Fibroblast of lung (primary cell): ENCODE measurements around the gene ADH4. TPM values are rescaled to one million over a fixed set of nuclear protein-coding genes. Genes with fewer than 3 reads are reported as not detected.

Source experiments
- DNase-seq, 2 donors: peaks; one replicate each; pipeline versions ENCODE4 v3.0.0 to v3.0.0-alpha.2; 2010; ENCODE audit warnings: low read depth in 2 of 2
- H2AFZ ChIP-seq: 2 replicates; pipeline ENCODE4 v1.5.1; 2012; ENCODE audit warnings: low read length, control low read depth, inconsistent platforms
- H3K27ac ChIP-seq: 2 replicates; pipeline ENCODE4 v1.5.1; 2011; ENCODE audit warnings: low read length, control low read depth; ENCODE audit not compliant: insufficient read depth
- H3K27me3 ChIP-seq: 2 replicates; pipeline ENCODE4 v1.5.1; 2011; ENCODE audit warnings: mild to moderate bottlenecking, low read length; ENCODE audit not compliant: control insufficient read depth, insufficient read depth
- H3K36me3 ChIP-seq: 2 replicates; pipeline ENCODE4 v1.5.1; 2011; ENCODE audit warnings: low read length; ENCODE audit not compliant: control insufficient read depth, insufficient read depth
- H3K4me1 ChIP-seq: 2 replicates; pipeline ENCODE4 v1.5.1; 2011; ENCODE audit warnings: low read length; ENCODE audit not compliant: control insufficient read depth, insufficient read depth; ENCODE audit errors: extremely low read depth
- H3K4me2 ChIP-seq: 2 replicates; pipeline ENCODE4 v1.5.1; 2011; ENCODE audit warnings: low read length, control low read depth; ENCODE audit not compliant: insufficient read depth; ENCODE audit errors: extremely low read depth
- H3K4me3 ChIP-seq, 4 experiments: fragments of 200-600 bp in 1 of 4; sonication (generic) in 1 of 4; replicated peaks in 1 of 4; 2 replicates each; pipeline ENCODE4 v1.5.1; 2011 to 2016; ENCODE audit warnings: low read length in 4 of 4, low read depth in 3 of 4, mild to moderate bottlenecking in 3 of 4, control low read depth in 2 of 4, inconsistent platforms in 1 of 4, mixed read lengths in 1 of 4; ENCODE audit not compliant: insufficient read depth in 1 of 4; ENCODE audit errors: control extremely low read depth in 1 of 4
- H3K79me2 ChIP-seq: 2 replicates; pipeline ENCODE4 v1.5.1; 2012; ENCODE audit warnings: mild to moderate bottlenecking, low read length, inconsistent platforms; ENCODE audit not compliant: control insufficient read depth, insufficient read depth
- H3K9ac ChIP-seq: 2 replicates; pipeline ENCODE4 v1.5.1; 2011; ENCODE audit warnings: mild to moderate bottlenecking, low read length, control low read depth; ENCODE audit not compliant: insufficient read depth
- H3K9me3 ChIP-seq: 2 replicates; pipeline ENCODE4 v1.5.1; 2012; ENCODE audit warnings: low read depth, low read length; ENCODE audit not compliant: control insufficient read depth, insufficient read depth
- H4K20me1 ChIP-seq: 2 replicates; pipeline ENCODE4 v1.5.1; 2011; ENCODE audit warnings: low read length; ENCODE audit not compliant: control insufficient read depth, insufficient read depth; ENCODE audit errors: extremely low read depth
- EZH2 ChIP-seq: IDR thresholded peaks from 2 replicates; pipeline ENCODE4 v1.5.1; 2012; ENCODE audit warnings: low read length, control low read depth, mild to moderate bottlenecking; ENCODE audit errors: missing control alignments
- polyA plus RNA-seq, 2 donors: library from polyadenylated mRNA; depleted of rRNA in 1 of 2; stranded (reverse) in 1 of 2; unstranded in 1 of 2; fragments of >200 nt; gene quantifications; 2 replicates each; pipeline ENCODE4 v1.2.1, GENCODE V29; 2011 to 2012; ENCODE audit warnings: missing spikeins in 1 of 2
- total RNA-seq: library from RNA; depleted of rRNA; stranded (reverse); fragments of >200 nt; gene quantifications from 2 replicates; pipeline ENCODE4 v1.2.1, GENCODE V29; 2014
- TF ChIP-seq, protein P1 (sequence below), 2 donors: IDR thresholded peaks in 1 of 2; conservative IDR thresholded peaks in 1 of 2; 1 replicate in 1 of 2; 2 replicates in 1 of 2; pipeline ENCODE4 v1.5.1; 2011 to 2012; ENCODE audit warnings: low read length in 2 of 2, control low read depth in 1 of 2, inconsistent platforms in 1 of 2, low read depth in 1 of 2, mild to moderate bottlenecking in 1 of 2

ADH4 gene
- total and polyA plus RNA-seq, 2 donors (not counting 1 experiment from before 2014, with no cell fraction given): 0.03 TPM; not detected in 1

- H2AFZ ChIP-seq: no peak overlapping the region
- TF ChIP-seq, protein P1, sequence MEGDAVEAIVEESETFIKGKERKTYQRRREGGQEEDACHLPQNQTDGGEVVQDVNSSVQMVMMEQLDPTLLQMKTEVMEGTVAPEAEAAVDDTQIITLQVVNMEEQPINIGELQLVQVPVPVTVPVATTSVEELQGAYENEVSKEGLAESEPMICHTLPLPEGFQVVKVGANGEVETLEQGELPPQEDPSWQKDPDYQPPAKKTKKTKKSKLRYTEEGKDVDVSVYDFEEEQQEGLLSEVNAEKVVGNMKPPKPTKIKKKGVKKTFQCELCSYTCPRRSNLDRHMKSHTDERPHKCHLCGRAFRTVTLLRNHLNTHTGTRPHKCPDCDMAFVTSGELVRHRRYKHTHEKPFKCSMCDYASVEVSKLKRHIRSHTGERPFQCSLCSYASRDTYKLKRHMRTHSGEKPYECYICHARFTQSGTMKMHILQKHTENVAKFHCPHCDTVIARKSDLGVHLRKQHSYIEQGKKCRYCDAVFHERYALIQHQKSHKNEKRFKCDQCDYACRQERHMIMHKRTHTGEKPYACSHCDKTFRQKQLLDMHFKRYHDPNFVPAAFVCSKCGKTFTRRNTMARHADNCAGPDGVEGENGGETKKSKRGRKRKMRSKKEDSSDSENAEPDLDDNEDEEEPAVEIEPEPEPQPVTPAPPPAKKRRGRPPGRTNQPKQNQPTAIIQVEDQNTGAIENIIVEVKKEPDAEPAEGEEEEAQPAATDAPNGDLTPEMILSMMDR (conservative IDR thresholded peaks at IDR 0.05 in 1 of 2, IDR thresholded peaks at IDR 0.05 in 1 of 2; ENCODE audit: low read depth in 1 of 2, low read length in 2 of 2): no peak
- TF ChIP-seq EZH2: no peak
Measured at GRCh38 chr4:99157478-99157935, 13.4 kb upstream of the ADH4 start.

DNA sequence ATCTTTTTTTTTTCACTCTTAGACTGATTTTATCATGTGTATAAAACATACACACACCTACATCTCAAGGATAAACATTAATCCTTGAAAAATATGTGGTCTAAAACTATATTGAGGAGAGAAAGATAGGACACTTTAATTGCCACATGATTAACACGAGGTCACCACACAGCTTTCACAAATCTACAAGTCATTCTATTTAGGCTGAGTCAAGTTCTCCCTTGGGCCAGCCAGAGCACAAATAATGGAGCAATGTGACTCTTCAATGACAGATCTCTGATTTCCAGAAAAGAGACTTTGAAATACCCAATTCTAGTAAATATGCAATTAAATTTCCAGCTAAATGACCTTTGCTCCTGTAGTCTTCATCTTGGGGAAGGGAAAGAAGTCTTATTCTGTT is 12.9 kb upstream of the ADH4 start:
- TF ChIP-seq, protein P1 (conservative IDR thresholded peaks at IDR 0.05 in 1 of 2, IDR thresholded peaks at IDR 0.05 in 1 of 2; ENCODE audit: low read depth in 1 of 2, low read length in 2 of 2): no peak
- TF ChIP-seq EZH2: no peak
- no peak for DNase-seq
- no peaks in the 10 kb centered on the region for H3K27me3 ChIP-seq
- H3K36me3 ChIP-seq: no peaks in the 10 kb centered on the region
- H3K4me2 ChIP-seq: no peak overlapping the region
- no peaks in the 10 kb centered on the region for H3K4me1 ChIP-seq
- H3K9ac ChIP-seq: no peak overlapping the region
- no peaks in the 10 kb centered on the region for H4K20me1 ChIP-seq
- H3K9me3 ChIP-seq: no peaks in the 10 kb centered on the region
- no peaks in the 10 kb centered on the region for H3K79me2 ChIP-seq
- no peak overlapping the region for H3K27ac ChIP-seq
- no peak overlapping the region for H3K4me3 ChIP-seq
- no peak overlapping the region for H2AFZ ChIP-seq

More at GRCh38 chr4:99157478-99157935, 13.4 kb upstream of the ADH4 start:
- H3K9me3 ChIP-seq: no peaks in the 10 kb centered on the region
- no peak for DNase-seq
- H3K4me1 ChIP-seq: no peaks in the 10 kb centered on the region
- no peak overlapping the region for H3K27ac ChIP-seq
- no peaks in the 10 kb centered on the region for H3K36me3 ChIP-seq
- H3K4me2 ChIP-seq: no peak overlapping the region
- no peaks in the 10 kb centered on the region for H4K20me1 ChIP-seq
- no peak overlapping the region for H3K9ac ChIP-seq
- H3K27me3 ChIP-seq: no peaks in the 10 kb centered on the region
- no peaks in the 10 kb centered on the region for H3K79me2 ChIP-seq
- no peak overlapping the region for H3K4me3 ChIP-seq

DNA sequence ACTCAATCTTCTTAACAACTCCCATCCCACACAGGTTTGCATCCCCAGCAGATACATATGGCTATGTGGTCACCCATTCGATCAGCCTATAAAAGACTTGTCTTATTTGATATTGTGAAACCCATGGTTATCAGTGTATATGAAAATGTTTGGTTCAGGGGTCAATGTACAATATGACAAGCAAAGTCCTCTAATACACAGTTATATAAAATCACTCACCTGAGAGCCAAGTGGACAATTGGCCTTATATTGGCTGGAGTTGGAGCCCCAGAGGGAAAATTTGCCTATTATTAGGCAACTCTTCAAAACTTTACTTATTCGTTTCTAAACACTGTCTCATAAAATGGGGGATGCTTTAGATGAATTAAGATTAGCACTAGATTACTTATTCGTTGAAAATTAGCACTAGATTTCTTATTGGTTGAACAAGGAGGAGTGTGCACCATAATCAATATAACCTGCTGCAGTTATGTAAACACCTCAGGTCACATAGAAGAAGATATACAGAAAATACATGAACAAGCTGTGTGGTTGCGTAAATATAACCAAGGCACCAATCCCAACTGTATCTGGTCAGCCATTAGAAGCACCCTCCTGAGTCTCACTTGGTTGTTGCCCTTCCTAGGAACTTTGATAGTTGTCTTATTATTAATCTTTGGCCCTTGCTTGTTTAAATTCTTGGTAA is 10.7 kb upstream of the ADH4 start:
- H4K20me1 ChIP-seq: no peaks in the 10 kb centered on the region
- no peak overlapping the region for H3K9ac ChIP-seq
- no peaks in the 10 kb centered on the region for H3K36me3 ChIP-seq

More for the DNA sequence above, 10.7 kb upstream of the ADH4 start:
- no peaks in the 10 kb centered on the region for H3K79me2 ChIP-seq
- H3K4me2 ChIP-seq: no peak overlapping the region
- TF ChIP-seq EZH2: no peak
- TF ChIP-seq, protein P1 (conservative IDR thresholded peaks at IDR 0.05 in 1 of 2, IDR thresholded peaks at IDR 0.05 in 1 of 2; ENCODE audit: low read depth in 1 of 2, low read length in 2 of 2): no peak
- no peak for DNase-seq
- no peak overlapping the region for H3K27ac ChIP-seq
- no peak overlapping the region for H2AFZ ChIP-seq
- H3K9me3 ChIP-seq: no peaks in the 10 kb centered on the region
- no peaks in the 10 kb centered on the region for H3K4me1 ChIP-seq
- H3K4me3 ChIP-seq: no peak overlapping the region
- no peaks in the 10 kb centered on the region for H3K27me3 ChIP-seq
